H1 (cell line): ENCODE data around the gene PLD5. TPM values are rescaled to one million over a fixed set of nuclear protein-coding genes. Genes with fewer than 3 reads are reported as not detected.

Experiments
- CTCF ChIA-PET: fragments of 300-600 bp; sonication (Branson Sonifier 250); formaldehyde crosslinking; loops from one replicate; lab custom pipeline; 2021; ENCODE audit not compliant: partially characterized antibody; lab: Charles Lee
- POLR2A ChIA-PET: fragments of 300-600 bp; sonication (Branson Sonifier 250); formaldehyde crosslinking; loops from one replicate; lab custom pipeline; 2021; ENCODE audit warnings: inconsistent platforms; ENCODE audit not compliant: partially characterized antibody; lab: Charles Lee
- DNase-seq, 2 experiments: peaks; one replicate each; pipeline versions ENCODE4 v3.0.0 to v3.0.0-alpha.2; 2010 to 2022; ENCODE audit warnings: low spot score in 2 of 2, low read depth in 1 of 2, mixed read lengths in 1 of 2
- FAIRE-seq: peaks from 2 replicates; lab custom pipeline; 2011; peaks lifted over from hg19 to GRCh38; lab: Jason Lieb, UNC
- H2AFZ ChIP-seq: 2 replicates; pipeline ENCODE4 v1.8.1; 2012; ENCODE audit warnings: low read length, inconsistent platforms
- H2AK5ac ChIP-seq: 2 replicates; pipeline ENCODE4 v1.6.1; 2013; ENCODE audit warnings: low read depth, low read length
- H2BK120ac ChIP-seq: replicated peaks from 2 replicates; pipeline ENCODE3; 2013; ENCODE audit warnings: low read depth, low read length, inconsistent platforms
- H2BK12ac ChIP-seq: 2 replicates; pipeline ENCODE4 v1.6.1; 2013; ENCODE audit warnings: low read depth, low read length
- H2BK15ac ChIP-seq: 2 replicates; pipeline ENCODE4 v1.6.1; 2013; ENCODE audit warnings: low read length
- H2BK20ac ChIP-seq: 2 replicates; pipeline ENCODE4 v1.6.1; 2013; ENCODE audit warnings: low read length
- H2BK5ac ChIP-seq: 2 replicates; pipeline ENCODE4 v1.6.1; 2013; ENCODE audit warnings: low read depth, low read length
- H3K14ac ChIP-seq: 2 replicates; pipeline ENCODE4 v1.6.1; 2013; ENCODE audit warnings: inconsistent platforms; ENCODE audit not compliant: insufficient read length
- H3K18ac ChIP-seq: 2 replicates; pipeline ENCODE4 v1.6.1; 2013; ENCODE audit warnings: low read length; ENCODE audit errors: extremely low read depth
- H3K23ac ChIP-seq: 2 replicates; pipeline ENCODE4 v1.6.1; 2013; ENCODE audit warnings: inconsistent platforms; ENCODE audit not compliant: insufficient read length
- H3K23me2 ChIP-seq: 2 replicates; pipeline ENCODE4 v1.6.1; 2013; ENCODE audit warnings: low read depth, low read length
- H3K27ac ChIP-seq: 2 replicates; pipeline ENCODE4 v1.6.1; 2011; ENCODE audit warnings: low read depth, low read length, inconsistent platforms
- H3K27me3 ChIP-seq, 4 experiments: replicated peaks in 1 of 4; 1 replicate in 1 of 4; 2 replicates in 3 of 4; pipeline versions ENCODE4 v1.6.1 to v1.8.1; 2011 to 2013; ENCODE audit warnings: low read length in 3 of 4, mild to moderate bottlenecking in 3 of 4, inconsistent platforms in 2 of 4, mixed read lengths in 2 of 4, moderate library complexity in 1 of 4; ENCODE audit not compliant: control insufficient read depth in 3 of 4, insufficient read depth in 3 of 4; ENCODE audit errors: extremely low read depth in 1 of 4
- H3K36me3 ChIP-seq, 4 experiments: 2 replicates each; pipeline versions ENCODE4 v1.6.1 to v1.8.1; 2011 to 2013; ENCODE audit warnings: mild to moderate bottlenecking in 4 of 4, low read length in 3 of 4, moderate library complexity in 2 of 4, control low read depth in 1 of 4, inconsistent platforms in 1 of 4; ENCODE audit not compliant: insufficient read depth in 4 of 4, control insufficient read depth in 2 of 4
- H3K4ac ChIP-seq: replicated peaks from 2 replicates; pipeline ENCODE3; 2013; ENCODE audit warnings: low read length, low read depth, mixed read lengths, inconsistent platforms; ENCODE audit not compliant: insufficient read length
- H3K4me1 ChIP-seq, 4 experiments: replicated peaks in 1 of 4; 1 replicate in 1 of 4; 2 replicates in 3 of 4; pipeline versions ENCODE4 v1.6.1 to v1.8.1; 2011 to 2013; ENCODE audit warnings: low read length in 3 of 4, inconsistent platforms in 2 of 4, mixed read lengths in 1 of 4; ENCODE audit not compliant: insufficient read depth in 4 of 4, control insufficient read depth in 3 of 4
- H3K4me2 ChIP-seq, 2 experiments: 2 replicates each; pipeline versions ENCODE4 v1.6.1 to v1.8.1; 2011 to 2013; ENCODE audit warnings: low read depth in 2 of 2, low read length in 2 of 2, control low read depth in 1 of 2, inconsistent platforms in 1 of 2, mild to moderate bottlenecking in 1 of 2; ENCODE audit not compliant: insufficient read depth in 1 of 2
- H3K4me3 ChIP-seq, 4 experiments: fragments of 200-600, 300-600 bp in 1 of 4; sonication (generic), shearing (Covaris generic), sonication (Bioruptor Twin) in 1 of 4; 2 replicates each; pipeline versions ENCODE4 v1.5.1 to v1.8.1; 2011 to 2016; ENCODE audit warnings: low read length in 4 of 4, low read depth in 3 of 4, control low read depth in 2 of 4, inconsistent platforms in 2 of 4, mild to moderate bottlenecking in 2 of 4, mixed read lengths in 1 of 4, moderate library complexity in 1 of 4; ENCODE audit not compliant: insufficient read depth in 2 of 4; ENCODE audit errors: extremely low read depth in 1 of 4
- H3K56ac ChIP-seq: replicated peaks from 2 replicates; pipeline ENCODE3; 2013; ENCODE audit warnings: low read depth, mild to moderate bottlenecking, mixed read lengths, low read length, inconsistent platforms; ENCODE audit not compliant: insufficient read length
- H3K79me1 ChIP-seq: 2 replicates; pipeline ENCODE4 v1.6.1; 2013; ENCODE audit warnings: low read depth, low read length, control low read depth
- H3K79me2 ChIP-seq, 2 experiments: 2 replicates each; pipeline versions ENCODE4 v1.6.1 to v1.8.1; 2012 to 2013; ENCODE audit warnings: low read length in 2 of 2, mild to moderate bottlenecking in 2 of 2, inconsistent platforms in 1 of 2; ENCODE audit not compliant: insufficient read depth in 2 of 2, control insufficient read depth in 1 of 2
- H3K9ac ChIP-seq, 4 experiments: replicated peaks in 1 of 4; 1 replicate in 1 of 4; 2 replicates in 3 of 4; pipeline versions ENCODE4 v1.6.1 to v1.8.1; 2011 to 2013; ENCODE audit warnings: low read depth in 3 of 4, low read length in 3 of 4, control low read depth in 2 of 4, mild to moderate bottlenecking in 2 of 4, moderate library complexity in 2 of 4, inconsistent platforms in 1 of 4; ENCODE audit errors: extremely low read depth in 1 of 4
- H3K9me3 ChIP-seq, 2 experiments: 2 replicates each; pipeline versions ENCODE4 v1.6.1 to v1.8.1; 2012 to 2013; ENCODE audit warnings: mild to moderate bottlenecking in 2 of 2, moderate library complexity in 2 of 2, control low read depth in 1 of 2, inconsistent platforms in 1 of 2, low read depth in 1 of 2, low read length in 1 of 2, mixed read lengths in 1 of 2; ENCODE audit not compliant: insufficient read depth in 2 of 2
- H4K20me1 ChIP-seq, 2 experiments: replicated peaks in 1 of 2; 2 replicates each; pipeline versions ENCODE3 to v1.8.1; 2011 to 2013; ENCODE audit warnings: inconsistent platforms in 2 of 2, low read length in 2 of 2, mild to moderate bottlenecking in 1 of 2; ENCODE audit not compliant: insufficient read depth in 2 of 2, control insufficient read depth in 1 of 2
- H4K5ac ChIP-seq: 2 replicates; pipeline ENCODE4 v1.6.1; 2013; ENCODE audit warnings: low read length, low read depth, mixed read lengths, inconsistent platforms; ENCODE audit not compliant: insufficient read length
- H4K8ac ChIP-seq: 2 replicates; pipeline ENCODE4 v1.8.0; 2013; ENCODE audit warnings: mild to moderate bottlenecking, moderate library complexity, low read length, inconsistent platforms; ENCODE audit not compliant: insufficient read depth; ENCODE audit errors: extremely low read depth
- H4K91ac ChIP-seq: replicated peaks from 2 replicates; pipeline ENCODE3; 2013; ENCODE audit warnings: low read length, mixed read lengths, inconsistent platforms; ENCODE audit not compliant: insufficient read length
- KDM4A ChIP-seq: IDR thresholded peaks from one replicate; pipeline ENCODE4 v1.7.1; 2012; ENCODE audit warnings: low read depth, mild to moderate bottlenecking, moderate library complexity, low read length, inconsistent platforms; ENCODE audit not compliant: severe bottlenecking
- PHF8 ChIP-seq: fragments of 200-600 bp; sonication (generic); conservative IDR thresholded peaks from 2 replicates; pipeline ENCODE4 v1.7.1; 2012; ENCODE audit warnings: low read depth, mild to moderate bottlenecking, inconsistent platforms, low read length, moderate library complexity
- RBBP5 ChIP-seq: IDR thresholded peaks from 2 replicates; pipeline ENCODE4 v1.7.1; 2012; ENCODE audit warnings: low read depth, mild to moderate bottlenecking, inconsistent platforms, low read length, moderate library complexity, borderline replicate concordance
- RFX5 ChIP-seq: IDR thresholded peaks from 2 replicates; pipeline ENCODE4 v1.6.1; 2011; ENCODE audit warnings: low read depth, low read length, improper control_type of control experiment, borderline replicate concordance
- SIRT6 ChIP-seq: IDR thresholded peaks from one replicate; pipeline ENCODE4 v1.7.1; 2012; ENCODE audit warnings: low read length, inconsistent platforms
- SIX5 ChIP-seq: IDR thresholded peaks from 2 replicates; pipeline ENCODE4 v1.6.1; 2011; ENCODE audit warnings: mild to moderate bottlenecking, low read depth, low read length
- WGBS, 2 experiments: shearing (Covaris generic) in 1 of 2; methylation state at CpG; one replicate each; pipeline versions ENCODE4 v1.1.6 to v1.1.7; 2013 to 2015; ENCODE audit warnings: low lambda C conversion rate in 2 of 2, mixed read lengths in 2 of 2, inconsistent platforms in 1 of 2, low coverage in 1 of 2, missing lambda C conversion rate in 1 of 2; ENCODE audit not compliant: insufficient replicate concordance in 2 of 2, insufficient coverage in 1 of 2, insufficient read length in 1 of 2; ENCODE audit errors: extremely low coverage in 1 of 2, missing lambda C conversion rate in 1 of 2; 5-methylcytosine and 5-hydroxymethylcytosine counted together
- polyA plus RNA-seq, 7 experiments: library from polyadenylated mRNA; depleted of rRNA in 3 of 7; stranded (reverse) in 5 of 7; unstranded in 2 of 7; fragments of >200 nt in 5 of 7; fragments of 200-250 nt in 2 of 7; gene quantifications; 1 replicate in 5 of 7; 2 replicates in 1 of 7; 4 replicates in 1 of 7; pipeline versions ENCODE4 v1.2.1 to v1.2.3, GENCODE V29; 2011 to 2013; ENCODE audit warnings: missing spikeins in 2 of 7, mixed read lengths in 2 of 7
- total RNA-seq: library from RNA; stranded (reverse); fragmentation: NEBNext Ultra II Directional; extraction: Animal tissue kit (Norgen Biotek cat#: 25700); gene quantifications from 2 replicates; pipeline ENCODE4 v1.2.1, GENCODE V29; 2021
- TF ChIP-seq, protein P1 (sequence below): IDR thresholded peaks from 2 replicates; pipeline ENCODE4 v1.6.1; 2011; ENCODE audit warnings: low read length, improper control_type of control experiment
- TF ChIP-seq, protein P2 (sequence below): IDR thresholded peaks from 2 replicates; pipeline ENCODE4 v1.6.1; 2011; ENCODE audit warnings: low read depth, mild to moderate bottlenecking, low read length; ENCODE audit not compliant: insufficient read depth

Gene PLD5
- total and polyA plus RNA-seq, 2 of the 8 experiments (the other 6 are each of a cell fraction or from before 2014, with no cell fraction given): 0.86 to 8.5 TPM

- no peak overlapping the region for H2BK5ac ChIP-seq
- H4K20me1 ChIP-seq: no peaks in the 10 kb centered on the region
- H2BK20ac ChIP-seq: no peak overlapping the region
- H2AFZ ChIP-seq: no peak overlapping the region
- no peak overlapping the region for H3K23ac ChIP-seq
- H4K8ac ChIP-seq: no peak overlapping the region
- H3K18ac ChIP-seq: no peak overlapping the region
- no peak overlapping the region for H3K14ac ChIP-seq
- H2BK12ac ChIP-seq: no peak overlapping the region
- no peak overlapping the region for H3K56ac ChIP-seq
- ChIA-PET CTCF (interaction anchor here (1.5 kb wide), 1 partner anchor 15 kb away, joined by 3 read pairs; no protein-coding TSS in a partner anchor), POLR2A (no interaction called here)
- no peak overlapping the region for H2AK5ac ChIP-seq
- H3K9me3 ChIP-seq: no peaks in the 10 kb centered on the region
- H3K27ac ChIP-seq: no peak overlapping the region
- no peak overlapping the region for H3K4me2 ChIP-seq
- H3K4me1 ChIP-seq: peaks cover 2 to 12% (median 8%) of the 10 kb centered on the region in 4 experiments
- H3K9ac ChIP-seq: peak overlapping the region in 1 of 4 experiments; percentile 13; a peak in 1 of 7 replicates
- no peak for FAIRE-seq
- H3K4ac ChIP-seq: no peak overlapping the region
- no peak overlapping the region for H2BK15ac ChIP-seq
- DNase-seq: peak in 1 of 2 experiments; percentile 14
- 84% methylated on average over 7 of the region's 7 CpGs; no CpG with 5 or more reads in 1 of the 2 experiments for WGBS, 2 experiments
- H2BK120ac ChIP-seq: no peak overlapping the region
- no peaks in the 10 kb centered on the region for H3K79me1 ChIP-seq
- no peaks in the 10 kb centered on the region for H3K36me3 ChIP-seq
- H4K91ac ChIP-seq: no peak overlapping the region
- no peak overlapping the region for H3K4me3 ChIP-seq
- no peak overlapping the region for H4K5ac ChIP-seq
- no peaks in the 10 kb centered on the region for H3K23me2 ChIP-seq
- H3K79me2 ChIP-seq: no peaks in the 10 kb centered on the region
- no peaks in the 10 kb centered on the region for H3K27me3 ChIP-seq
- TF ChIP-seq KDM4A (no peak), RFX5 (no peak), RBBP5 (no peak), SIX5 (no peak), SIRT6 (no peak), PHF8 (no peak)
- TF ChIP-seq, protein P1, sequence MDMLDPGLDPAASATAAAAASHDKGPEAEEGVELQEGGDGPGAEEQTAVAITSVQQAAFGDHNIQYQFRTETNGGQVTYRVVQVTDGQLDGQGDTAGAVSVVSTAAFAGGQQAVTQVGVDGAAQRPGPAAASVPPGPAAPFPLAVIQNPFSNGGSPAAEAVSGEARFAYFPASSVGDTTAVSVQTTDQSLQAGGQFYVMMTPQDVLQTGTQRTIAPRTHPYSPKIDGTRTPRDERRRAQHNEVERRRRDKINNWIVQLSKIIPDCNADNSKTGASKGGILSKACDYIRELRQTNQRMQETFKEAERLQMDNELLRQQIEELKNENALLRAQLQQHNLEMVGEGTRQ: no peak
- TF ChIP-seq, protein P2, sequence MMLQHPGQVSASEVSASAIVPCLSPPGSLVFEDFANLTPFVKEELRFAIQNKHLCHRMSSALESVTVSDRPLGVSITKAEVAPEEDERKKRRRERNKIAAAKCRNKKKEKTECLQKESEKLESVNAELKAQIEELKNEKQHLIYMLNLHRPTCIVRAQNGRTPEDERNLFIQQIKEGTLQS: no peak
These were observed 318.6 kb downstream of the PLD5 start for GRCh38 chr1:242205622-242206489.
